IPS-11a (cell line): ENCODE measurements around the gene MTCL1.

Source experiments
- H3K4me3 ChIP-seq: one replicate; pipeline ENCODE4 v1.5.1; 2013; ENCODE audit warnings: low read depth, low read length, control low read depth

Gene MTCL1

DNA sequence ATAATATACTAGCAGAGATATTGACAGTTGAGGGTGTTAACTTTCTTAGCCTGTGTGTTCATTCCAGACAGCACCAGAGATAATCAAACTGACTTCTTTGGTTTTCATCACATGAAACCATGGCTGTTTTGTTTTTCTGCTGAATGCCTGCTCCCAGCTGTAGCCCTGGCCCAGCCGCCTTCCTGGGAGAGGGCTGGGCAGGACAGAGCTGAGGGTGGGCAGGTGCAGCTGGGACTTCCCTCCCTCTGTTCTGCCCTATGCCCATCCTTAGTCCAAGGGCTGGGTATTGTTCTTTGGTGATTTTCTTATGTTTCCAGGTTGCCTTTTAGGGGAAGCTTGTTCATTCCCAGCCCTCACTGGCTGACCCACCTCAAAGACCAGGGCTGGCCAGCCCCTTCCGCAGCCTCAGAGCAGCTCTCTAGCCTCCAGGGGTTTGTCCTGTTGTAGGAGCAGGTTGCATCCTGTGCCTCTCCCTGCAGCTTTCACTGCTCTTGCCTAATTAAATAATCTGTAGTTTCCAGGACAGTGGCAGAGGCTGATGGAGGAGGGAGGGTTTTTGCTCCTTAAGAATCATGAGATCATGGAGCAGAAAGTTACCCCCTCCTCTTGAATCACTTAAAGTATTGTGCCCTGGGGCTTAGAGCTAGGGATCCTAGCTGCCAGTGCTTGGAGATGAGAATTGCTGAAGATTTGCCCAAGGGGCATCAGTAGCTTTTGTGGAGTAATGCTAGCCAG, 61.4 kb downstream of the MTCL1 start:
- H3K4me3 ChIP-seq, result no peak overlapping the region

DNA sequence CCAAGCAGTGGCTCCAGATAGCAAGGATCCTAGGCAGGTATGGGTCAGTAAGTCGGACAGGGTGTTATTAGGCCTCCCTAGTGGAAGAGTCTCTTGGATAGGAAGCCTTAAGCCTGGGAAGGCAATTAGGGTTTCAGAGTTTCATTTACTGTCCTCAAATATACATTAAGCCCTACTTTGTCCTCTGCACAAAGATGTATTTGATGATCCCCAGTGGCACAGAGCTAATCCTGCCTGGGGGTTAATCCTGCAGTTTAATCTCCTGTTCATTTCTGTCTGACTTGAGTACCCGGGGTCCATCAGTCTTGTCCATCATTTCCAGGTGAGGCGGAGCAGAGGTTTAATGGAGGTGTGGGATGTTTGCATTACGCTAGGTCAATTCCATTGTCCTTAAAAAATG, 62.0 kb downstream of the MTCL1 start:
- H3K4me3 ChIP-seq, result no peak overlapping the region

- H3K4me3 ChIP-seq, result no peak overlapping the region
Measured at GRCh38 chr18:8769509-8770095, 64.2 kb downstream of the MTCL1 start.

GRCh38 chr18:8770657-8771056, 65.3 kb downstream of the MTCL1 start:
- no peak overlapping the region for H3K4me3 ChIP-seq

DNA sequence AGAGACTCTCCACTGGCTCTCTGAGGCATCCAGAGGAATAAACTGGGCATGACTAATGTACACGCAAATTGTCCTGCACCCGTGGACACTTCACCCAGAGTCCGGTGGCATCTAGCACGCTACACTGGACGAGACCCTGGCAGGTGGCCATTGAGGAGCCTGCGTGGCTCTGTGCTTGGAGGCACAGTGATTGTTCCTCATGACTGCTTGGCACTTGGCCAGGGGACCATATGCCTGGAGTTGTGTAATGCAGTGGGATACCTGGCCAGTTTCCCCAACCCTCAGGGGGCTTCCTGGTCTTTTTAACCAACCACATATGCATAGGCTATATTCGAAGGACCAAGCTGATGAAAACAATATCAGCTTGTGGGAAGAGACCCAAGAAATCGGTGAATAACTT, 66.6 kb downstream of the MTCL1 start:
- no peak overlapping the region for H3K4me3 ChIP-seq

- no peak overlapping the region for H3K4me3 ChIP-seq
Measured at GRCh38 chr18:8773980-8774379, 68.6 kb downstream of the MTCL1 start.

DNA sequence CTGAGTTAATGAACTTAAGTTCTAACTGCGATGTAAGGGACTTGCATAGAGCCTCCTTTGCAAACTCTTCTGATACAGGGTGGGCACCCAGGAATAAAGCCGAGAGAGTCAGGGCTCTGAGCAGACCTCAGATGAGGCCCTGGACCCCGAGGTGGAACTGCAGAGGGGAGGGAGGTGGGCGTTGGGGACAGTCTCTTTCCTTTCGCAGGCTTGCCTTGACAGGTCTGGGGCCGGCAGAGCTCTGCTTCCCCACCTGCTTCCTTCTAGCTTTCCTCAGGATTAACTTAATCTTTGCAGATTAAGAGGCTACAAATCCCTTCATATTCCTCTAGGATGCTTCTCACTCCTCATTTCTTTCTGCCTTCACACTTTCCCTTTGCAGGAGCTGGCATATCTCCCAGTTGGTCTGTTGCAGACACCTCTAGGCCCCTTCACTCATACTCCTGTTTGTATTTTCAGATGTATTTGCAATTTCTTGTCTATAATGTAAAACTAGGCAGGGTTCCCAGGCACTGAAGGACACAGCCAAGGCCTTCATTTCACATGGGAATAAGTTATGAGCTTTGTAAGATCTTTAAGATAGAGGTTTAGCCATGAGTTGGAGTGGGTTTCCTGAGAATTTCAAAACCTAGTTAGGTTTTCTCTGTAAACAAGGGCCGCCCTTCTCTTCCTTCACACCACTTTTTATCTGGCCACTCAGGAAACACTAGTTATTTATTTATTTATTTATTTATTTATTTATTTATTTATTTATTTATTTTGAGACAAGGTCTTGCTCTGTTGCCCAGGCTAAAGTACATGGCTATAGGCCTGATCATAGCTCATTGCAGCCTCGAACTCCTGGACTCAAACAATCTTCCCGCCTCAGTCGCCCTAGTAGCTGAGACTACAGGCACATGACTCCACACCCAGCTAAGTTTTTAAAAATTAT, 70.9 kb downstream of the MTCL1 start:
- H3K4me3 ChIP-seq, result no peak overlapping the region

DNA sequence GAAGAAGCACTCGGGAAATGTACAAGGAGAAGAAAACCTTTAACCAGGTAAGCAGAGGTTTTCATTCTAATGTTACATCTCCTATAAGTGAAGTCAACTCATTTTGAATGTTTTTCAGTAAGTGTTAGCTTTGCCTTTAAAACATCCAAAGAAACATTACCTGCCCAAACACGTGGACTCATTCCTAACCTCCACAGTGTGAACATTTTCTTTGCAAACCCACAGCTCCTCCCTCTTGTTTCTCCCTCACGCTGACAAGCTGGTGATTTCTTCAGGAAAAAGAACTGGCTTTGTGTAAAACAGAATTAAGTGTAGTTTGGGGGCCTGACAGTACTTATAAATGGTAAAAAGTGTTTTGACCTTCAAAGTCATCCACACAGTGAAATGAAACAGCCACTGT, 72.5 kb downstream of the MTCL1 start:
- no peak overlapping the region for H3K4me3 ChIP-seq

DNA sequence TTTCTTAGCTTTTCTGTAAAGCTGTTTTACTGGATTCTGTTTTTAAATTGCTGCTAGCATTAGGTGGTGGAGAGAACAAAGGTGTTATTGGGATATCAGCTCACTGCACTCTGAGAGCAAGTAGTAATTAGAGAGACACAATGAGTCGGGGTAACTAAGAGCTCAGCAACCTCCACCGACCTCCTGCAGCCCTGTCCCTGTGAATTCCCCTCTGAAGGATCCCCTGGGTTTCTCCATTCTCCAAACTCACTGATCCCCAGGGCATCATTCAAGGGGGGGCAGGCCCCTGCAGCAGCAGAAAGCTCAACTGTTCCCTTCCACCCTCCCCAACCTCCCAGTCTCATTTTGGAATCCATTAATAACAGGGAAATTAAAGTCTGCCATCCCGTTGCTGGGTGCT, 73.0 kb downstream of the MTCL1 start:
- no peak overlapping the region for H3K4me3 ChIP-seq

GRCh38 chr18:8778824-8779223, 73.5 kb downstream of the MTCL1 start:
- no peak overlapping the region for H3K4me3 ChIP-seq

- H3K4me3 ChIP-seq, result no peak overlapping the region
Measured at GRCh38 chr18:8779251-8779650, 73.9 kb downstream of the MTCL1 start.

- H3K4me3 ChIP-seq, result no peak overlapping the region
Measured at GRCh38 chr18:8780227-8780626, 74.9 kb downstream of the MTCL1 start.

- H3K4me3 ChIP-seq, result no peak overlapping the region
Measured at GRCh38 chr18:8781671-8782070, 76.3 kb downstream of the MTCL1 start.

DNA sequence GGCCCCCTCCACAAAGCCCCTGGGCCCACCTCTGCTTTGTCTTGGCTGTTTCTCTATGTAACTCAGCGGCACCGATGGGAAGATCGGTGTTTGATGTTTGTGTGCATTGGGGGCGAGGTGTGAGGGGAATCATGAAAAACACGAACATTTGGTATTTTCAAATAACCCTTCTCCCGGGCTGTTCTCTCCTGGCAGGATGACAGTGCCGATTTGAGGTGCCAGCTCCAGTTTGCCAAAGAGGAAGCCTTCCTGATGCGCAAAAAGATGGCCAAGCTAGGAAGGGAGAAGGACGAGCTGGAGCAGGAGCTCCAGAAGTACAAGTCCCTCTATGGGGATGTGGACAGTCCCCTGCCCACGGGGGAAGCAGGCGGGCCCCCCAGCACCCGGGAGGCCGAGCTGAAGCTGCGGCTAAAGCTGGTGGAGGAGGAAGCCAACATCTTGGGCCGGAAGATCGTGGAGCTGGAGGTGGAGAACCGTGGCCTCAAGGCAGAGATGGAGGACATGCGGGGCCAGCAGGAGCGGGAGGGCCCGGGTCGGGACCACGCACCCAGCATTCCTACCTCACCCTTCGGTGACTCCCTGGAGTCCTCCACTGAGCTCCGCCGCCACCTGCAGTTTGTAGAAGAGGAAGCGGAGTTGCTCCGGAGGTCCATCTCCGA, 78.1 kb downstream of the MTCL1 start:
- H3K4me3 ChIP-seq, result no peak overlapping the region

DNA sequence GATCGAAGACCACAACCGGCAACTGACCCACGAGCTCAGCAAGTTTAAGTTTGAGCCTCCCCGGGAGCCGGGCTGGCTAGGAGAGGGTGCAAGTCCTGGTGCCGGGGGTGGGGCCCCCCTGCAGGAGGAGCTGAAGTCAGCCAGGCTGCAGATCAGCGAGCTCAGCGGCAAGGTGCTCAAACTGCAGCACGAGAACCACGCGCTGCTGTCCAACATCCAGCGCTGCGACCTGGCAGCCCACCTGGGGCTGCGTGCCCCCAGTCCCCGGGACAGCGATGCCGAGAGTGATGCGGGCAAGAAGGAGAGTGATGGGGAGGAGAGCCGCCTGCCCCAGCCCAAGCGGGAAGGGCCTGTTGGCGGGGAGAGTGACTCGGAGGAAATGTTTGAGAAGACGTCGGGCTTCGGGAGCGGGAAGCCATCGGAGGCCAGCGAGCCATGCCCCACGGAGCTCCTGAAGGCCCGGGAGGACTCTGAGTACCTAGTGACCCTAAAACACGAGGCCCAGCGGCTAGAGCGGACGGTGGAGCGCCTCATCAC, 78.7 kb downstream of the MTCL1 start:
- no peak overlapping the region for H3K4me3 ChIP-seq

GRCh38 chr18:8785261-8785660, 79.9 kb downstream of the MTCL1 start:
- no peak overlapping the region for H3K4me3 ChIP-seq

- no peak overlapping the region for H3K4me3 ChIP-seq
Measured at GRCh38 chr18:8785855-8786482, 80.6 kb downstream of the MTCL1 start.

DNA sequence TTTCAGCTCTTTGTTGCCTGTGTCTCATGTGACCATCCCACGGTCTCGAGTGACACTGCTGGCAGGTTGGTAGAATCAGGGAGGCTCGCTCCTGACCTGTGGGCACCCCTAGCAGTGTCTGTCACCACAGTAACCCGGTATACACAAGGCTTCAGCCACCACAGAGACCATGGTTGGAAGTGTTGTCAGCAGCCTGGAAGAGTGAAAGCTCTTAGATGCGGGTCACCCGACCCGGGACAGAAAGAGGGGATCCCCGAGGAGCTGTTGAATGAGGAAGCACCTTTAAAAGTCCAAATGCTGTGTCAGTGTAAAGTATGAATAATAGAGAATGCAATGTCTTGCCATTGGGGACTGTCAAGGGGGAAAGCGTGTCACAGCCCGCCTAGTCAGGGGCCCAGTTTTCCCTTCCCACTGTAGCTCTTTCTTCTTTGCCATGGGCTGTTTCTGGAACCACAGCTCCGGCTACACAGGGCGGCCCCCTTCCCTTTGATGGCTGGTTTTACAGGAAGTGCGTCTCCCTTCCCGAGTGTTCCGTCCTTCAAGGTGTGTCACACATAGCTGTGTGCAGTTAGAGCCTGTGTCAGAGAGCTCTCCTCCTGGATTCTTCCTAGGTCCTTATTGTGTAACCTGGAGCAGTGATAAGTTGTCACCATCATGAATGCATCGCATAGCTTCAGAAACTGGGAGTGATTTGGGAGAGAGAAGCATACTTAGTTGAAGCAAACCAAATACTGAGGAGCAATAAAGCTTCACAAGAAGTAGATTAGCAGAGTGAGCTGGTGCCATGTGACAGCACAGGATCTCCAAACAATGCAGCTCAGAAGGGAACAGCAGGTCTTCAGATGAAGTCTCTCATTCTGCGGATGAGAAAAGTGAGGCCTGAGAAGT, 81.4 kb downstream of the MTCL1 start:
- no peak overlapping the region for H3K4me3 ChIP-seq

- H3K4me3 ChIP-seq, result no peak overlapping the region
Measured at GRCh38 chr18:8787371-8787670, 82.0 kb downstream of the MTCL1 start.

GRCh38 chr18:8787794-8788193, 82.4 kb downstream of the MTCL1 start:
- no peak overlapping the region for H3K4me3 ChIP-seq
